HG03571 (cell line): ENCODE measurements around the gene CCDC127.

Source experiments
- ATAC-seq: cut with Tn5 transposase; IDR thresholded peaks from one replicate; pipeline ENCODE4 v1.9.1; 2021; ENCODE audit not compliant: unreplicated experiment

Gene CCDC127

DNA sequence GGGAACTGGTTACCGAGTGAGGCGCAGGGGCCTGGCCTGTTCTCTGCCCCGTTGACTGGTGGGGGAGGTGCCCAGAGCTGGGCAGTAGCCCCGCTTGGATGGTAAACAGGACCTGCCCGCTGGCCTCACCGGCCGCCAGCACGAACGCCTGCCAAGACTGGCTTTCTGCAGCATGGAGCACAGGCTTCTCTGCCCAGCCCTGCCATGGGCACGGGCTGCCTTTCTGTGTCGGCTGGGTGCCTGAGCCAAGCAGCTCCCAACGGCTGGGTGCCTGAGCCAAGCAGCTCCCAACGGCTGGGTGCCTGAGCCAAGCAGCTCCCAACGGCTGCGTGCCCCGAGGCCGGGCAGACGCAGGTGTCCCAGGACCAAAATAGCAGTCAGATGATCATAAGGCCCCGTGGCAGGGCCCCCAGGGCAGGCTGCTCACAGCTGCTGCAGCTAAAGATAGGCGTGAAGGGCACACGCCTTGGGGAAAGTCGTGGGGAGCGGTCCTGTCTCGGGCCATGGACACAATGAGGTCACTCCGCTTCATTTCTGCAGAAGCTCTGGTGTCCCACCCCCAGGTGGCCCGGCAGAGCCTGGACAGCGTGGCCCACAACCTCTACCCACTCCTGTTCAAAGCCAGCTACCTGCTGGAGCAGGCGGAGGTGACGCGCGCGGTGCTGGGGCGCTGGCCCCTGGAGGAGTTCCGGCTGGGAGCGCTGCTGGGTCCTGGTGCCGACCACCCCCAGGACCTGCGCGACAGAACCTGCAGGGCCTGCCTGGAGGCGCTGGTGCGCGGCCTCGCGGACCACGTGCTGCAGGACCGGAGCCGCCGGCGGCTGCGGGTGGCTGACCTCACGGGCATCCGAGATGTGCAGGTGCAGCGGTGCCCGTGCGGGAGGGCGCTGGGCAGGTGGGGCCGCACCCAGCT, 26.7 kb downstream of the CCDC127 start, which contains the start of gene LRRC14B:
Gene LRRC14B, plus strand, starts transcription at position 460 of the 913 bp plus-strand sequence. Its CDS starts 44 bp downstream, at position 504.
- ATAC-seq, result no peak

DNA sequence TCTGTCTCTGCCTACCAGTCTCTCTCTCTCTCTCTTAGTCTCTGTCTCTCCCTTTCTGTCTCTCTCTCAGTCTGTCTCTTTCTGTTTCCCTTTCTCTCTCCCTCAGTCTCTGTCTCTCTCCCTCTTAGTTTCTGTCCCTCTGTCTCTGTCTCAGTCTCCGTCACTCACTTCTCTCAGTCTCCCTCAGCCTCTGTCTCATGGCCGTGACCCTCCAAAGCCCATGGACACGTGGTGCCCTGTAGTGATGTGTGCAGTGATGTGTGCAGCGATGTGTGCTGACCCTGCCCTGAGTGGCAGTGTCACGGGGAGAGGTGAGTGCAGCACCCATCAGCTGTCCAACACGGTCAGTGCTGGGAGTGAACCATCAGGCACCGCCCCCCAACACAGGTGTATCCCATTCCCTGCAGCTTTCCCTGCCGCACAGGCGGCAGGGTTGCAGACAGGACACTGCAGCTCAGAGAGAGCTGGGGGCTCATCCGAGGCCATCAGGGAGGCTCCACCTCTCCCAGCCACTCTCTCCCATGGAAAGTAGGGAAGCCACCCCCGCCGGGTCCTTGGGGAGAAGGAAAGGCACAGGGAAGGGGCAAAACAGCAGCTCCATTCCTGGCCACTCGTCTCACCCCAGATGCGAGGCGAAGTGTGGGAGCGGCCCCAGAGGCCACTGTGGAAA, 27.5 kb downstream of the CCDC127 start:
- ATAC-seq, result no peak

DNA sequence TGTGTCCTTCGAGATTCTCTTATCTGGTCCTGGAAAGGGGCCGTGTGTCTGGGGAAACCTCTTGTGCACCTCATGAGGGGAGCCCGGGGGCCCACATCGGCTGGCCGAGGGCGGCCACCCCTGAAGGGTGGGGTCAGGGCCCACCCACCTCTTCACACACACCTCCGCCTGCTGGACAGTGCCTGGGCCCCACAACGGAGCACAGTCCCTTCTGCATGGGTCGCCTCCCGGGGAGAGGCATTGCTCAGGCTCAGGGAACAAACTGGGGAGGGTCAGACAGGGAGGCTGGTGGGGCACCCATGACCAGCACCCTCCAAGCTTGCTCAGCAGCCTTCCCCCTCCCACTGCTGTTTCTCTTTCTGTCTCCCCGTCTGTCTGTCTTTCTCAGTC, 28.0 kb downstream of the CCDC127 start:
- ATAC-seq, result no peak

DNA sequence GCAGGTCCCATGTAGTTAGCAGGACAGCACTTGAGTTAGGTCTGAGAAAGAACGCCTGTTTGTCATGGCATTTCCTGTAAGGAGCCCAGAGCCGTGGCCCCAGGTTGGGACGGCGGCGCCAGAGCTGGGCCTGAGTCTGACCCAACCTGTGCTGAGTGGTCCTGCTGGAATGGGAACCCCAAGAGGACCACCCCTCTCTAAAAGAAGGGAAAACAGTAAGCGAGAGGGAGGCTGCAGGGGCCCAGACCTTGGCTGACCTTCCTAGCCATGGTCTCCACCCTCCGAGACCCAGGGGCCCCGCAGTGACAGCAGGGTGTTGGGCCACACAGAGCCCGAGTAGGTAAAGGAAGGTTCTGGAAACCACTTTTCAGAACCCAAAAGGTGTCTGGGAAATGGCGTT, 28.5 kb downstream of the CCDC127 start:
- no peak for ATAC-seq

DNA sequence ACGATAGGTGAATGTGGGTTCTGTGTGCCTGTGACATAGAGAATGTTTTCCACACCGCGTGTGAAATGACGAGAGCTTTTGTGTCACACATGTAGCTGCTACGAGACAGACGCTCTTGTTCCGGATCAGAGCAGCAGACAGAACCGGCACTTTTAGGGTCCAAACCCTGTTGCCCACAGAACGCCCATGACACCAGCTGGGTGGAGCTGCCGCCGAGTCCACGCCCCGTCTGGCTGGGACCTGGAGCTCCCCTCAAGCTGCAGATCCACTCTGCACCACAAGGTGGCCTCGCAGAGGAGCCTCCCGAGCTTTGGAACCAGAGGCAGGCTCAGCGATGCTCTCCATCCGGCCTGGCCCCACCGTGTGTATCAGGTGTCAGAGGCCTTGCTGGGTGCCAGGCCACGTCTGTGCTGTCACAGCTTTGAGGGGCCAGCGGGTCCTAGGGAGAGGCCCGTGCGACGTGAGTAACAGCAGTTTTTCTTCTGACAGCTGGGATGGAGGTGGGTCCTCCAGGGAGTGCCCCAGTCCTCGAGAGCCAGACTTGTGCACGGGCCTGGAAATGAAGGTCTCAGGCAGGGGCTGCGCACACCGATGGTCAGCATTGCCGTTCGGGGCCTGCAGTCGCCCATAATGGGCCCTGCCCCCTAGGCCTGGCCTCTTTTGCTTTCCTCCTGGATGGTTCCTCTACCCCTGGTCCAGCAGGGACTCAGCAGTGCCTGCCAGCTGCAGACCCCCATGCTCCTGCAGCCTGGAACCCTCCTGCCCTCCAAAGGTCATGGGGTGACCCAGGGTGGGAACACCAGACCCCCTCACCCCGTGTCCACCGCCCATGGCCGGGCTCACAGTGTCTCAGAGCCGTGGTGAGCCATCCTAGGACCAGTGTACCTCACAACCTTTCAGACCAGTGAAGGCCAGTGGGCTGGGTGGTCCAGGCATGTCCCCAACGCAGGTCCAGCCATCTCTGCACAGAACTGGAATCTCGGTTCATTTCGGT, 29.2 kb downstream of the CCDC127 start:
- ATAC-seq, result peak; percentile 85

DNA sequence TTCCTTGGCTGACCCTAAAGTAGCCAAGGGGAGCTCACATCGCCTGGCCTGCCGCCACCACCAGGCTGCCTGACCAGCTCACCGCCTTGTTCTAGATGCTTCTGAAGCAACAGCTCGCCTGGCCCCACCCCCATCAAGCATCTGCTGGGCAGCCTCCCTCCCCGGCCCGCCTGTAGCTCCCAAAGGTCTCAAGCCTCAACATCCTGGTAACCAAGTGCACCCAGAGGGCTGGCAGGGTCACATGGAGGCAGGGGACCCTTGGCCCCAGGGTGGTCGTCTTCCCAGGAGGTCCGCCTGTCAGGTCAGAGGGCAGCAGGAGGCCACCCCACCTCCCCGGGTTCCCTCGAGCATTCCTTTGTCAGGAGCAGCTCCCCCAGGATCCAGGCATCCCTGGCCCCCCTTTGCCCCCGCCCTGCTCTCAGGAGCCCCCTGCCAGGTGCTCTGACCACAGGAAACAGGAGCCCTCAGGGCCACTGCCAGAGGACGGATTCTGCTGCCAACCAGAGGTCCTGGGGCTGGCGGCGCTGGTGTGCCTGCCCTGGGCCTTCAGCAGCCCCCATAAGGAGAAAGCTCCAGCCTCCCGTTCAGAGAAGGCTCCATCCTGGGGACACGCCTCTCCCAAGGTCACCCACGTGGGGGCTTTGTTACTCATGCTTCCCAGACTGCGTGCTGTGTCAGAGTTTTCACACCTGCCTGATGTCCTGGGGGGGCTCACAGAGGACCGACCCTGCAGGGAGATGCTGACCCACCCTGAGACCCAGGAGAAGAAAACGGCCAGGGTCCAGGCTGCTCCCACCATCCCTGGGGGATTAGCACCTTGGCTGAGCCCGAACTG, 30.1 kb downstream of the CCDC127 start:
- no peak for ATAC-seq

DNA sequence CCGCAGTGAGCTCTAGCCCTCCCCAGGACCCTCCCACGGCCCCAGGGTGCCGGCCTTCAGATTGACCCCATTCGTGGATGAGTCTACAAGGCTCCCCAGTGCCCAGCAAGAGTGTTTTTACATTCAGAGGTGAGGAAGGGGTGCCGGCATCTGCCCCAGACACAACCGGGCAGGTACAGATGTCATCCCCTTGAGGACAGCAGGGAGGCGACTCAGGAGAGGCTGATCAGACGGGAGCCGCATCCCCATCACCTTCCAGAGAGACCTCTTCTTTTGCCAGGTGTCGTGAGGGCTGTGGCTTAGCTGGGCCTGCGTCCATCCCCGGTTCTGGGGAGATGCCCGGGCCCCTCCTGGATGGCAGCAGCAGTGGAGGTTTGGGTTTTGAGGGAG, 30.9 kb downstream of the CCDC127 start:
- no peak for ATAC-seq

DNA sequence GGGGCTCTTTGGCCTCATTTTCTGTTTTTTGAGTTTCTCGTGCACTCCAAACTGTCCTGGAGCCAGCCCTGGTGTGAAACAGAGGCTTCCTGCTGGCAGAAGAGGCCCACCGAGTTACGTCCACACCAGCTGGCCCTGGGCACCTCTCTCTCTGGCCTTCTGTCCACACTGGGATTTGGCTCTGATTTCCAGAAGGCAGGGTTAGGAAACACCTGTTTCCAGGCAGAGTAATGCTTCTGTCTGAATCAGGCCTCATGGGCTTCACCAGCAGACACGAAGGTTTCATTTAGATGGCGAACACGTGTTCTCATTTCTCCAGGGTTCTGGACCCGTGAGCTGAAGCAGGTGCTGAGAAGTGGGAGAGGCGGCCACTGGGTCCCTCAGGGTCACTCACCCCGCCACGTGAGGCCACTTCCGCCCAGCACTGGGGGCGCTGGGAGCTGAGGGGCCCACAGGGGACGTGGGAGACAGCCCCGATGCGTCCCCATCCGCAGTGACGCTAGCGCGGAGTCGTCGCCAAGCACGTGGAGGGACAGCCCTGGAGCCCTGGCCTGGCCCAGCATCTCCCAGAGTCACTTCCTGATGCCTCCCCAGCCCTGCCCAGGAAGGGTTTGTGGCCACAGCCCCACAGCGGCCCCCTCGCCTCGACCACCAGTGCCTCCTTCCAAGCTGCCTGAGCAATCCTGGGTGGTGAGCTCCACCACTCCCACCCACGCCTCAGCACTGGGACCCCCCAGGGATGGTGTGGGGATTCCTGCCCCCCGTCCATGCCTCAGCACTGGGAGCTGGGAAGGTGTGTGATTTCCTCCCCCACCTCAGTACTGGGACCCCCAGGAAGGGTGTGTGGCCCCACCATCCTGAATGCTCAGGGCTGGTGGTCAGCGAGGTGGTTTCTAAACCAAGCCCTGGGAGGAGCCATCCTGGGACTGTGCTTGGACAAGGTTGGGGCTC, 31.6 kb downstream of the CCDC127 start:
- ATAC-seq, result no peak

DNA sequence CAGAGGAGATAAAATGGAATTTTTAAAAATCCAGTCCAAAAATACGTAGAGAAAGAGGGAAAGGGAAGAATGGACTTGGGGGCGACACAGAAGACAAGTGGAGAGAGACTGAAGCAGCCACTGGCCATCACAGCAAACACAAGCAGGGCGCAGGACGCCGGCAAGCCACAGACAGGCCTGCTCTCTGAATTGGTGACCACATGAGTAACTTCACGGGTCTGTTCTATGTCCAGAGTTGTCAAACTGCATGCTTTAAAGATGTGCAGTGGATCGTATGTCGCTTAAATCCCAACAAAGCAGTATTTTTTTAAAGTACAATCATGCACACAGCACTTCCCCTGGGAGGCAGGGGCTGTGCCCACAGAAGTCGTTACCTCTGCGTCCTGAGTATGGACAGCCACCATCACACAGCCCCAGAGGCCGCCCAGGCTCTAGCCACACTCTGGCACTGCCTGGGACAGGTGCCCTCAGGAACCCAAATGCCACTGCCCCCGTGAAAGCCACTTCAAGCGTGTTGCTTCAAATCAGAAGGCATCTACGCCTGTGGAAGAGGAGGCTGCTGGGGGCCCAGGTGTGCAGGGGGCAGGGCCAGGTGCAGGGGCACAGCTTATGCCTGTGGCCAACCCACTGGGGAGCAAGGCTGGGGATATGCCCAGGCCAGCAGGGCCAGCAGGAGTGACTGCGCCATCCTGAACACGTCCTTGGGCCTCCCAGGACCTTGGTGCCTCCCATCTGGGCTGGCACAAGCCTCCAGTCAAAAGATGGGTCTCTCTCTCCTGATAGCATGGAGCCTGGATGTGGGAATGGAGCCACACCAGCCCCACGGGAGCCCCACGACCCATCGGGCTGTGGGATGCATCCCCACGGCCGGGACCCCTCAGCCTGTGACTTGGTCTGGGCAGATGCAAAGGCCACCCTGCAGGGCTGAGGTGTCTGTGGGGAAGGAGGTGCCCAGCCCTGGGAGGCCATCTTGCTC, 32.6 kb downstream of the CCDC127 start:
- ATAC-seq, result no peak

DNA sequence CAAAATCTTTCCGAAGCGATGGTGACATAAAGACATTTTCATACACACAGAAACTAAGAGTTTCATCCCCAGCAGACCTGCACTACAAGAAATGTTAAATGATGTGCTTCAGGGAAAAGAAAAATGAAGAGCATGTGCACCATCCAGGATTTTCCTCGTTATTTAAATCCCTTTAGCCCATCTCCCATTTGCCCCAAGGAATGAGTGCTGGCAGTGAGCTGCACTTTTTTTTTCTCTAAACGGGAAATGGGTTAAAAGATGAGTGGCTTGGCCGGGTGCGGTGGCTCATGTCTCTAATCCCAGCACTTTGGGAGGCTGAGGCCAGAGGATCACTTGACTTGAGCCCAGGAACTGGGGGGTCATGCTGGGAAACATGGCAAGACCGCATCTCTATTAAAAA, 33.5 kb downstream of the CCDC127 start:
- no peak for ATAC-seq

DNA sequence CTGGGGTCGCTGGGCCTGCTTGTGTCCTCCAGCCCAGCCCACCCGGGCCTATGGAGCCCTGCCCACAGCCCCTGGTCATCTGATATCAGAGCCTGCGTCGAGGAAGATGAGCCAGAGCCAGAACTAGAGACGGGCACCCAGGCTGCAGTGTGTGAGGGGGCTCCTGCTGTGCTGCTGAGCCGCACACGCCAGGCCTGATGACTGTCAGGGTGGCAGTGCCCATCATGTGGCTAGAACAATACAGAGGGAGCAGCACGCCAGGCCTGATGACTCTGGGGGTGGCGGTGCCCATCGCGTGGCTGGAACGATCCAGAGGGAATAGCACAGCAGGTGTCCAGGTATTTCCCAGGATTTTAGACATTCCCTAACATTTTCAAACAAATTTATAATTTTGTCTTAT, 35.8 kb downstream of the CCDC127 start:
- ATAC-seq, result no peak

DNA sequence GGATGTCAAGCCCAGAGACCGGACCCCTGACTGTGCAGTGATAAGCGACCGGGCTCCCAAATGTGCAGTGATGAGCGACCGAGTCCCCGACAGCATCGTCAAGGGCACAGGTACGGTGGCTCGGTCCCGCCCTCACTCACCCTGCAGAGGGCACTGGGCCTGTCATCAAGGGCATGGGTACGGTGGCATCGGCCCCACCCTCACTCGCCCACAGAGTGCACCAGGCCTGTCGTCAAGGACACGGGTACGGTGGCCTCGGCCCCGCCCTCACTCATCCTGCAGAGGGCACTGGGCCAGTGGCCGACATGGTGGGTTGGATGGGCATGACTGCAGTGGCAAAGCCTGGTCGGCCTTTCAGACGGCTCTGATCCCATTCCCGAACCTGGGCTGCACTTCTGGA, 36.4 kb downstream of the CCDC127 start:
- no peak for ATAC-seq

DNA sequence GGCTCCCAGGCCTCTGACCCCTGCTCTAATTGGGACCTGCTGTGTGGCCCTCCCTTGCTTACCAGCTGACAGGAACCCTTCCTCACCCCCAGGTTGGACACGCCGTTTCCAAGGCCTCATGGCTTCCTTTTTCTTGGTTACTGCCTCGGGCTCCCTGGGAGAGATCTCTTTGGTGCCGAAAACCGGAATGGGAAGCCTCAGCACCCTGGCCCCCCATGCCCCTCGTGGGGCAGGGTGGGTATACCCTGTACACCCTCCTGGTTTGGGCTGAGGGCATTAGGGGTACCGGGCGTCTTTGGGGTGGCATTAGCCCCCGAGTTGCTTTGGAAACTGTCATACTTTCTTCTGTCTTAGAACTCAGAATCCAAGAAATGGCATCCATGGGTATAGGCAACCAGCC, 36.8 kb downstream of the CCDC127 start:
- no peak for ATAC-seq

DNA sequence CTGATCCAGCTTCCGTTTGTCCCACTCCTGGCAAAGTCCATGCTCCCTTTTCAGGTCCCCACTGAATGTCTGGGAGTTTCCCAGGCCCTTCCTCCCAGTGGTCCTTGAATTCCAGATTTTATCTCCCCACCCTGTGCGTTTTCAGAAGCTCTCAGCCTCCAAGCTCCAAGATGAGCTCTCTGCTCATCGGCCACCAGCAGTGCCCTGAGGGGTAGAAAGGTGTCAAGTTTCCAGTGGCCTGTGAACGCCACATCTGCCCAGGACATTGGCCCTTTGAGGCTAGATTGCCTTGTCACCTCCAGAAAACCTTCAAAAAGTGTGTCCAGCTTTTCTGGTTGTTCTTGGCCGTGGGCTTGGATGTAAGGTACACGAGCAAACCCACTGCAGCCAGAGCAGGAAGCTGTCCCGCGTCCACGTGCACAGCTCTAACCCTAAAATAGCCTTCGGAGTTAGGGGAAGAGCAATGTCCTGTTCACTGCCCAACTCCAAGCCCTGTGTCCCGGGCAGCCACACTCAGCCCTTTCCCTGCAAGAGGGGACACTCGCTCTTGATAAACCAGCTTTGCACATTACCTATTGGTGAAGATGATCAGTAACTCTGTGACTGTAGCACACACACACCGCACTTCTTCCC, 37.6 kb downstream of the CCDC127 start:
- no peak for ATAC-seq

DNA sequence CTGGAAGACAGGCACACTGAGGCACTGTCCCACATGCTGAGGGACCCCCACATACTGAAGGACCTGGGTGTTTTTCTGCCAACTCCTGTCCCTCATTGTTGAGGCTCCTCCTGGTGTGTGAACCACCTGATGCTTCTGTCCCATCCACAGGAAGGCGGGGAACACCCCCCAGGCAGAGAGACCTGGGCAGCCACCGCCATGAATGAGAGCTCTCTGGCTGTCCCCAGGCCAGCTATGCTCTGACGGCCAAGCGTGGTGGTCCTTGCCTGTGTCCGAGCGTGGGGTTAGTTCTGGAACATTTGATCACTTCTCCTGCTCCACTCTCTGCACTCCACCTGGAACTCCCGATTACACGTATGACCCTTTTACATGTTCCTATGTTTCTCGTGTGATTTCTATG, 38.6 kb downstream of the CCDC127 start:
- ATAC-seq, result no peak

DNA sequence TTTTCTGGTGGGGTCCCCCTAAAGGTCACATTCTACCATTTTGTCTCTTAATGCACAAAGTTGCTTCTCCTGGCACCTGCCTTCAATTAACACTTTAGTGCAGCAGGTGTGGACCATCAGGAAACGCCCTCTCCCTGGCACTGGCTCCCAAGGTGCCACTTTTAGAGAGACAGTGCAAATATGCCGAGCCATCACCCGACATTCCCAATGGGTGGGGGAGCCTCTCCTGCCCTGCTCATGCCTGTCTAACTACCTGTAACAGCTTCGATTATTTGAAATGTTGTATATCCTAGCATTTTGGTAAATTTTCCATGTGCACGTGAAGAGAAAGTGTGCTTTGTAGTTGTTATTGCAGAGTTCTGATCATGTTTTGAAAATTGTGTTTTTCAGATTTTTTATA, 39.8 kb downstream of the CCDC127 start:
- ATAC-seq, result no peak

DNA sequence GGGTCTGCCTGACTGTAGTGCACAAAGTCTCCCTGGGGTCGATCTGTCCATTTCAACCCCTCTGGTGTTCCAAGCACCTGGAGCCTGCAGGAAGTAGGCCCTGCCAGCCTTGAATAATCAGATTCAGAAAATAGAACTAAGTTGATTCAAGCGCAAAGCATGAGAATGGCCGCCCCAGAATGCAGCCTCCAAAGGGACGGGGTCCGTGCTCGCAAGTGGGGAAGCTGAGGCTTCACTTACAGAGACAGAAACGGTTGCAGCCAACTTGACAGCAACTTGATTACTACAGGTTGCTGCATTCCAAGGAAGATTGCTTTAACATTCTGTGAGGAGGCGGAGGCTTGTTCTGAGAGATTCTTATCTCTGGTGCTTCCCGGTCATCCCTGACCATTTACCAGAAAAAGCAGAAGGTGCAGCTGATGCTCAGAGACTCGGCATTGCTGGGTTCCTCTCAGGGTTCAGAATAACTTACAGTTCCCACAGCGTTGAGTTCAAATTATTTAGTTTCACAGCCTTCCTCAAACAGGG, 41.6 kb downstream of the CCDC127 start:
- no peak for ATAC-seq
